ENCODE results near the gene PCF11.

- no peak for TF ChIP-seq EZH2 (IDR thresholded peaks at IDR 0.05; ENCODE audit: insufficient read depth, low read length)
- TF ChIP-seq CTCF (IDR thresholded peaks at IDR 0.05; ENCODE audit: insufficient read depth, low read depth, low read length): no peak
These were observed 32.1 kb upstream of the PCF11 start for GRCh38 chr11:83124636-83125424.

Measured in astrocyte (in vitro differentiated cells and primary cell).